SU-DHL-6 (cell line): ENCODE measurements around the gene FLOT2.

Experiments
- H2AFZ ChIP-seq: fragments of 200-600 bp; sonication (generic); 2 replicates; pipeline ENCODE4 v1.6.1; 2014; ENCODE audit warnings: low read depth, mild to moderate bottlenecking, moderate library complexity, mixed read lengths, antibody characterized with exemption, low read length; ENCODE audit not compliant: severe bottlenecking
- H3F3A ChIP-seq: fragments of 200-600 bp; shearing (Covaris generic); 2 replicates; pipeline ENCODE4 v1.6.0; 2016; ENCODE audit warnings: antibody characterized with exemption, mild to moderate bottlenecking; ENCODE audit not compliant: insufficient read depth
- H3K27ac ChIP-seq: fragments of 200-600 bp; sonication (generic); 2 replicates; pipeline ENCODE4 v1.5.1; 2016; ENCODE audit warnings: low read depth, mild to moderate bottlenecking, low read length, moderate library complexity, mixed read lengths
- H3K27me3 ChIP-seq: fragments of 200-600 bp; sonication (generic), shearing (Covaris generic); 2 replicates; pipeline ENCODE4 v1.6.0; 2014; ENCODE audit warnings: mild to moderate bottlenecking, low read length
- H3K36me3 ChIP-seq: fragments of 200-600 bp; sonication (generic); 2 replicates; pipeline ENCODE4 v1.6.1; 2014; ENCODE audit warnings: mild to moderate bottlenecking, low read length, mixed read lengths
- H3K4me2 ChIP-seq: fragments of 300-600, 200-600 bp; shearing (Covaris generic), sonication (generic); 2 replicates; pipeline ENCODE4 v1.6.0; 2014; ENCODE audit warnings: low read length, low read depth, mild to moderate bottlenecking; ENCODE audit not compliant: poor library complexity, severe bottlenecking
- H3K4me3 ChIP-seq: fragments of 200-600 bp; sonication (generic); 2 replicates; pipeline ENCODE4 v1.5.1; 2014; ENCODE audit warnings: antibody characterized with exemption, low read length, mild to moderate bottlenecking, mixed read lengths; ENCODE audit not compliant: insufficient read depth, poor library complexity, severe bottlenecking
- H3K79me2 ChIP-seq: fragments of 200-600 bp; sonication (generic); 2 replicates; pipeline ENCODE4 v1.6.1; 2014; ENCODE audit warnings: mild to moderate bottlenecking, low read length, moderate library complexity; ENCODE audit not compliant: insufficient read depth
- H3K9ac ChIP-seq: fragments of 200-600 bp; sonication (generic); 2 replicates; pipeline ENCODE4 v1.7.0; 2014; ENCODE audit warnings: mild to moderate bottlenecking, low read length
- H3K9me2 ChIP-seq: fragments of 200-600 bp; sonication (generic); replicated peaks from 2 replicates; pipeline ENCODE4 v1.6.1; 2014; ENCODE audit warnings: low read length; ENCODE audit not compliant: insufficient read depth
- H3K9me3 ChIP-seq: fragments of 200-600 bp; sonication (generic); 2 replicates; pipeline ENCODE4 v1.6.1; 2014; ENCODE audit warnings: low read length, mixed read lengths; ENCODE audit not compliant: insufficient read depth
- H4K20me1 ChIP-seq: fragments of 200-600 bp; sonication (generic); 2 replicates; pipeline ENCODE4 v1.6.1; 2014; ENCODE audit warnings: low read depth, mild to moderate bottlenecking, antibody characterized with exemption, low read length, moderate library complexity, mixed read lengths
- EZH2phosphoT487 ChIP-seq: fragments of 200-600 bp; sonication (generic), shearing (Covaris generic); conservative IDR thresholded peaks from 2 replicates; pipeline ENCODE4 v1.6.1; 2018; ENCODE audit warnings: mild to moderate bottlenecking, antibody characterized with exemption, low read length, moderate library complexity, mixed read lengths
- TF ChIP-seq, protein P1 (sequence below): fragments of 200-600 bp; sonication (generic); IDR thresholded peaks from one replicate; pipeline ENCODE4 v1.5.1; 2017; ENCODE audit warnings: antibody characterized with exemption, mild to moderate bottlenecking, low read length, moderate library complexity; ENCODE audit not compliant: insufficient read depth, poor library complexity, severe bottlenecking

Gene FLOT2

DNA sequence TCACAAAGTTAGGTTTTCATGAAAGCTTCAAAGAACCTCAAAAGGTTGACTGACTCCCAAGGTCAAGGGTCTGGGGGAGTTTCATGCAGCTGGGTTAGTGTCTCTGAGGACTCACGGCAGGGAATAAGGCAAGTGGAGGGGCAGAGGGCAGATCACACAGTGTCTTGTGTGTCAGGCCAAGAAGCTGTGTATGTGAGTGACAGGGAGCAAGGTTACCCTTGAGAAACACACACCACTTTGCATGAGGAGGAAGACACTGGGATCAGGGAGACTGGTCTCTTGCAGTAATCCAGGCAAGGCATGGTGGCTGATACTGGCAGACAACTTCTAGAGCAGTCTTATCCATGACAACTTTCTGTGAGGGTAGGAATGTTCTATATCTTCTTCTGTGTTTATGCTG lies 6.3 kb downstream of the FLOT2 start:
- Histone ChIP-seq H3F3A (peaks cover 7% of the 10 kb centered on the region), H3K27me3 (no peaks in the 10 kb centered on the region), H3K9ac (no peak overlapping the region), H2AFZ (no peak overlapping the region), H3K4me2 (no peak overlapping the region), H3K9me2 (no peaks in the 10 kb centered on the region), H3K9me3 (no peaks in the 10 kb centered on the region), H3K27ac (no peak overlapping the region), H3K4me3 (no peak overlapping the region), H4K20me1 (no peaks in the 10 kb centered on the region), H3K36me3 (no peaks in the 10 kb centered on the region), H3K79me2 (peaks cover 11% of the 10 kb centered on the region; the same call in 1 of the 2 replicates)
- no peak for TF ChIP-seq EZH2phosphoT487
- TF ChIP-seq, protein P1, sequence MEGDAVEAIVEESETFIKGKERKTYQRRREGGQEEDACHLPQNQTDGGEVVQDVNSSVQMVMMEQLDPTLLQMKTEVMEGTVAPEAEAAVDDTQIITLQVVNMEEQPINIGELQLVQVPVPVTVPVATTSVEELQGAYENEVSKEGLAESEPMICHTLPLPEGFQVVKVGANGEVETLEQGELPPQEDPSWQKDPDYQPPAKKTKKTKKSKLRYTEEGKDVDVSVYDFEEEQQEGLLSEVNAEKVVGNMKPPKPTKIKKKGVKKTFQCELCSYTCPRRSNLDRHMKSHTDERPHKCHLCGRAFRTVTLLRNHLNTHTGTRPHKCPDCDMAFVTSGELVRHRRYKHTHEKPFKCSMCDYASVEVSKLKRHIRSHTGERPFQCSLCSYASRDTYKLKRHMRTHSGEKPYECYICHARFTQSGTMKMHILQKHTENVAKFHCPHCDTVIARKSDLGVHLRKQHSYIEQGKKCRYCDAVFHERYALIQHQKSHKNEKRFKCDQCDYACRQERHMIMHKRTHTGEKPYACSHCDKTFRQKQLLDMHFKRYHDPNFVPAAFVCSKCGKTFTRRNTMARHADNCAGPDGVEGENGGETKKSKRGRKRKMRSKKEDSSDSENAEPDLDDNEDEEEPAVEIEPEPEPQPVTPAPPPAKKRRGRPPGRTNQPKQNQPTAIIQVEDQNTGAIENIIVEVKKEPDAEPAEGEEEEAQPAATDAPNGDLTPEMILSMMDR, result no peak

DNA sequence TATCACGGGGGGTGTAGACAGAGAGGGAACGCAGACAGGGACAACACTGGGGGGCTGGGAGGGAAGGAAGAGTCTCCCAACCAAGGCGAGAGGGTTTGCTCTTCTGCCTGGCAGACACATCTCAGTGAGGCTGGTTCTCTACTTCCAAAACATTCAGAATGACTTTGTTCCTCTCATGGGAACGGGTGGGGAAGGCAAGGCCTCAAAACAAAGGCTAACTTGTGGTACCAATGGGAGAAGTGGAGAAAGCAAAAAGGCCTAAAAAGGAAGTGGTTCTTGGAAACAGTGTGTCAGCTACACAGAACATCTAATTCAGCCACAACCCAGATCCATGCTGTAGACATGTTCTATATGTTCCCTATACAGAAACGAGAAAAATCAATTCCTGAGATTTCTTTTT lies 7.5 kb downstream of the FLOT2 start:
- H3F3A ChIP-seq, result peaks cover 7% of the 10 kb centered on the region
- H2AFZ ChIP-seq, result no peak overlapping the region
- no peak overlapping the region for H3K27ac ChIP-seq
- H3K4me2 ChIP-seq, result no peak overlapping the region
- no peaks in the 10 kb centered on the region for H3K9me2 ChIP-seq
- no peaks in the 10 kb centered on the region for H3K9me3 ChIP-seq
- H3K27me3 ChIP-seq, result no peaks in the 10 kb centered on the region
- no peak overlapping the region for H3K9ac ChIP-seq
- H3K4me3 ChIP-seq, result no peak overlapping the region
- TF ChIP-seq EZH2phosphoT487, result no peak
- no peaks in the 10 kb centered on the region for H3K79me2 ChIP-seq
- no peaks in the 10 kb centered on the region for H4K20me1 ChIP-seq
- H3K36me3 ChIP-seq, result no peaks in the 10 kb centered on the region

DNA sequence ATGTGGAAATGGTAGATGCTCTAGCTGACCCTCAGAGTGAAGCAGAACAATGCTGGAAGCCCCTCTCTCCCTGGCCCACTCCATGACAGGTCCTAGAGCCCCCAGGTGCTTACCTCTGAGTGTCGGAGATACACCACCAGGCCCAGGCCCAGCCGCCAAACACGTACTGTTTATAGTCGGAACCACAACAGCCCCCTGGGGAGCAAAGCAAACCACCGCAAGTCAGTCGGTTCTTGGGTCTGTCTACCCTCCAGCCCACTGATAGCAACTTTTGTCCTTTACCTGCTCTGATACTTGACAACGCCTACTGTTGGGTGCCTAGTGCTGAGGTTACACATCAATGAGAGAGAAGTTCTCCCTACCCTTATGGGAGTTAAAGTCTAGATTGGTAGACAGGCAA lies 8.7 kb downstream of the FLOT2 start:
- peaks cover 3% of the 10 kb centered on the region for H3F3A ChIP-seq
- H3K4me2 ChIP-seq, result no peak overlapping the region
- H4K20me1 ChIP-seq, result no peaks in the 10 kb centered on the region

DNA sequence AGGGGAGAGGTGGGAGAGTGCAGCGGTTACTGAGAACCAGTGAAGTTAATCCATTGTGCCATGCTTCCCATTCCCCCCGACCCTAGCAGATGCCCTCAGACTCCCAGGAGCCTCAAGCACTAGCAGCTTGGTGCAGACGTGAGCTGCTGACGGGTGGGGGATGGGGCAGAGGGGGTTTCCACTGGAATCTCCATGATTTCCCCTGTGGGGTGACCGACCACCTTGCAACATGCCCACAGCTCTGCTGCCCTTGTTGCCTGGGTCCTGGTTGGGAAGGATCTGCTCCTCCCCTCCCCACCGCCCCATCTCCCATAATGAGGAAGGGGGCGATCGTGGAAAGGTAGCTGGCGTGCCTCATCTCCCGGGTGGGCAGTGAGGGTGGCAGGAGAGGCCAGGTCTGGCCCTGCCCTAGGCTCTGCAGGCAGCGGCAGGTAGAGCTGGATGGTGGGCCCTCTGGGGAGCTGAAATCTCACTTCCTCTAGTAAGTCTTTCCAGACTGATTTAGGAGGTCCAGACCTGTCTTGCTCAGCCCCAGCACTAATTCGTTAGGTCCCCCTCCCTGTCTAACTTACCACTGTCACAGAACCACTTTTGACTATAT lies 9.6 kb downstream of the FLOT2 start:
- no peak overlapping the region for H3K9ac ChIP-seq

More for the DNA sequence above, 8.7 kb downstream of the FLOT2 start:
- Histone ChIP-seq H3K79me2 (no peaks in the 10 kb centered on the region), H3K9me2 (no peaks in the 10 kb centered on the region), H3K27ac (no peak overlapping the region), H3K4me3 (no peak overlapping the region), H3K9ac (no peak overlapping the region), H2AFZ (no peak overlapping the region), H3K9me3 (no peaks in the 10 kb centered on the region), H3K27me3 (no peaks in the 10 kb centered on the region), H3K36me3 (no peaks in the 10 kb centered on the region)
- TF ChIP-seq, protein P1, result no peak
- no peak for TF ChIP-seq EZH2phosphoT487

More for the DNA sequence above, 9.6 kb downstream of the FLOT2 start:
- H3K4me3 ChIP-seq, result no peak overlapping the region
- no peaks in the 10 kb centered on the region for H3K79me2 ChIP-seq
- no peaks in the 10 kb centered on the region for H4K20me1 ChIP-seq
- no peak overlapping the region for H2AFZ ChIP-seq
- no peaks in the 10 kb centered on the region for H3K36me3 ChIP-seq
- H3K9me3 ChIP-seq, result no peaks in the 10 kb centered on the region
- H3K27ac ChIP-seq, result no peak overlapping the region
- H3K4me2 ChIP-seq, result no peak overlapping the region
- TF ChIP-seq, protein P1, result no peak
- TF ChIP-seq EZH2phosphoT487, result no peak
- no peaks in the 10 kb centered on the region for H3K9me2 ChIP-seq
- H3F3A ChIP-seq, result no peaks in the 10 kb centered on the region
- H3K27me3 ChIP-seq, result no peaks in the 10 kb centered on the region
